Liver (tissue), 9 donors: Measurements from ENCODE around the gene AFTPH. TPM values are rescaled to one million over a fixed set of nuclear protein-coding genes. Genes with fewer than 3 reads are reported as not detected.

ENCODE experiments used
- DNase-seq: peaks from one replicate; pipeline ENCODE4 v3.0.0-alpha.2; 2017; ENCODE audit warnings: low spot score
- H3K27ac ChIP-seq, 2 donors: one replicate each; pipeline ENCODE4 v1.7.0; 2013; ENCODE audit warnings: inconsistent platforms in 2 of 2, low read length in 2 of 2, control low read depth in 1 of 2, low read depth in 1 of 2, mild to moderate bottlenecking in 1 of 2
- H3K27me3 ChIP-seq, 4 donors: one replicate each; pipeline versions ENCODE4 v1.6.1 to v1.7.0; 2013; ENCODE audit warnings: low read length in 3 of 4, inconsistent platforms in 1 of 4, mild to moderate bottlenecking in 1 of 4, moderate library complexity in 1 of 4; ENCODE audit not compliant: control insufficient read depth in 4 of 4, insufficient read depth in 4 of 4
- H3K36me3 ChIP-seq, 4 donors: one replicate each; pipeline versions ENCODE4 v1.6.1 to v1.7.0; 2013; ENCODE audit warnings: low read length in 3 of 4, mild to moderate bottlenecking in 3 of 4, low read depth in 1 of 4, moderate library complexity in 1 of 4; ENCODE audit not compliant: control insufficient read depth in 4 of 4, insufficient read depth in 3 of 4
- H3K4me1 ChIP-seq, 4 donors: one replicate each; pipeline versions ENCODE4 v1.6.1 to v1.7.0; 2013; ENCODE audit warnings: low read length in 3 of 4, mild to moderate bottlenecking in 3 of 4, moderate library complexity in 1 of 4; ENCODE audit not compliant: control insufficient read depth in 4 of 4, insufficient read depth in 4 of 4
- H3K4me3 ChIP-seq, 3 donors: one replicate each; pipeline versions ENCODE4 v1.6.1 to v1.7.0; 2013; ENCODE audit warnings: low read length in 3 of 3, control low read depth in 1 of 3, low read depth in 1 of 3, mild to moderate bottlenecking in 1 of 3
- H3K9ac ChIP-seq, 2 donors: one replicate each; pipeline ENCODE4 v1.7.0; 2013; ENCODE audit warnings: low read length in 2 of 2, mild to moderate bottlenecking in 2 of 2, moderate library complexity in 2 of 2, control low read depth in 1 of 2, low read depth in 1 of 2
- H3K9me3 ChIP-seq, 4 donors: one replicate each; pipeline versions ENCODE4 v1.6.1 to v1.7.0; 2013; ENCODE audit warnings: low read length in 3 of 4; ENCODE audit not compliant: control insufficient read depth in 4 of 4
- ATF3 ChIP-seq: IDR thresholded peaks from 2 replicates; pipeline ENCODE4 v1.6.1; 2016; ENCODE audit warnings: antibody characterized with exemption
- CTCF ChIP-seq: fragments of 150-350 bp; IDR thresholded peaks from 2 replicates; pipeline ENCODE4 v1.5.1; 2017; ENCODE audit warnings: improper control_type of control experiment, low read depth, low read length; ENCODE audit not compliant: missing input control
- FOXA1 ChIP-seq: IDR thresholded peaks from 2 replicates; pipeline ENCODE4 v1.6.1; 2016; ENCODE audit warnings: antibody characterized with exemption
- FOXA2 ChIP-seq: IDR thresholded peaks from 2 replicates; pipeline ENCODE4 v1.6.1; 2016; ENCODE audit warnings: antibody characterized with exemption
- HNF4A ChIP-seq, 2 donors: conservative IDR thresholded peaks; 2 replicates each; pipeline ENCODE4 v1.6.1; 2016; ENCODE audit warnings: antibody characterized with exemption in 2 of 2, mild to moderate bottlenecking in 2 of 2
- HNF4G ChIP-seq: IDR thresholded peaks from 2 replicates; pipeline ENCODE4 v1.6.1; 2016; ENCODE audit warnings: antibody characterized with exemption
- MAX ChIP-seq: IDR thresholded peaks from 2 replicates; pipeline ENCODE4 v1.6.1; 2016; ENCODE audit warnings: antibody characterized with exemption
- RAD21 ChIP-seq, 2 donors: IDR thresholded peaks; 2 replicates each; pipeline ENCODE4 v1.6.1; 2016; ENCODE audit warnings: antibody characterized with exemption in 2 of 2, mild to moderate bottlenecking in 2 of 2
- REST ChIP-seq: IDR thresholded peaks from 2 replicates; pipeline ENCODE4 v1.6.1; 2016; ENCODE audit warnings: antibody characterized with exemption, mild to moderate bottlenecking
- RXRA ChIP-seq, 2 donors: IDR thresholded peaks; 2 replicates each; pipeline ENCODE4 v1.6.1; 2017 to 2018; ENCODE audit warnings: antibody characterized with exemption in 2 of 2, mild to moderate bottlenecking in 1 of 2
- SP1 ChIP-seq: IDR thresholded peaks from 2 replicates; pipeline ENCODE4 v1.6.1; 2018; ENCODE audit warnings: antibody characterized with exemption, mild to moderate bottlenecking
- YY1 ChIP-seq: IDR thresholded peaks from 2 replicates; pipeline ENCODE4 v1.6.1; 2016; ENCODE audit warnings: antibody characterized with exemption, mild to moderate bottlenecking
- WGBS: extraction: QIAGEN DNeasy Blood & Tissue Kit; methylation state at CpG from one replicate; pipeline ENCODE4 v1.1.7; 2013; 5-methylcytosine and 5-hydroxymethylcytosine counted together
- polyA plus RNA-seq, 2 donors: library from polyadenylated mRNA; stranded (reverse) in 1 of 2; unstranded in 1 of 2; fragments of 200-250 nt in 1 of 2; fragments of >200 nt in 1 of 2; fragmentation: Nextera tagmentation in 1 of 2; extraction: Ambion mirVana in 1 of 2; gene quantifications; one replicate each; pipeline versions ENCODE4 v1.2.1 to v1.2.3, GENCODE V29; 2013 to 2015
- total RNA-seq, 2 donors: library from RNA; depleted of rRNA; stranded (reverse); fragments of >200 nt; gene quantifications; one replicate each; pipeline ENCODE4 v1.2.3, GENCODE V29; 2014
- donor health status: healthy.
- donor health status: healthy.
- donor health status: healthy.
- donor health status: healthy.
- donor health status: healthy.

The AFTPH gene
- total and polyA plus RNA-seq, 4 donors = 10.5 to 27.9 (median 20.6) TPM

- peaks cover 0 to 12% (median 8%) of the 10 kb centered on the region in 4 donors for H3K4me1 ChIP-seq
- no peaks in the 10 kb centered on the region for H3K27me3 ChIP-seq
- H3K4me3 ChIP-seq = no peak overlapping the region
- WGBS = 86% methylated on average over 1 of the region's 1 CpG
- no peak for TF ChIP-seq SP1
- no peak for TF ChIP-seq REST
- no peak for TF ChIP-seq HNF4G
- no peaks in the 10 kb centered on the region for H3K36me3 ChIP-seq
- no peak overlapping the region for H3K9ac ChIP-seq
- no peak overlapping the region for H3K27ac ChIP-seq
- no peak for DNase-seq
- no peaks in the 10 kb centered on the region for H3K9me3 ChIP-seq
Observed at GRCh38 chr2:64565949-64566710, 42.0 kb downstream of the AFTPH start.

GRCh38 chr2:64567473-64567872, 43.3 kb downstream of the AFTPH start:
- H3K9ac ChIP-seq = no peak overlapping the region
- TF ChIP-seq ATF3 = no peak
- no peak for TF ChIP-seq REST
- no peak for TF ChIP-seq MAX
- TF ChIP-seq FOXA2 = no peak
- no peak overlapping the region for H3K4me3 ChIP-seq
- H3K27ac ChIP-seq = no peak overlapping the region
- no peaks in the 10 kb centered on the region for H3K9me3 ChIP-seq
- H3K27me3 ChIP-seq = no peaks in the 10 kb centered on the region
- peaks cover 0 to 3% (median 0%) of the 10 kb centered on the region in 4 donors for H3K36me3 ChIP-seq
- DNase-seq = no peak
- WGBS = 82% methylated on average over 6 of the region's 6 CpGs
- peaks cover 0 to 10% (median 6%) of the 10 kb centered on the region in 4 donors for H3K4me1 ChIP-seq

- Histone ChIP-seq H3K9ac (no peak overlapping the region), H3K4me3 (no peak overlapping the region), H3K4me1 (peaks cover 0 to 7% (median 3%) of the 10 kb centered on the region in 4 donors), H3K9me3 (no peaks in the 10 kb centered on the region), H3K27me3 (no peaks in the 10 kb centered on the region), H3K27ac (no peak overlapping the region), H3K36me3 (peaks cover 0 to 4% (median 3%) of the 10 kb centered on the region in 4 donors)
- 98% methylated on average over 7 of the region's 7 CpGs for WGBS
- DNase-seq = no peak
- TF ChIP-seq HNF4G (no peak), MAX (no peak), YY1 (no peak), REST (no peak), FOXA1 (no peak), RXRA (IDR thresholded peaks at IDR 0.05) (no peak), HNF4A (conservative IDR thresholded peaks at IDR 0.05) (no peak), RAD21 (IDR thresholded peaks at IDR 0.05) (no peak), CTCF (no peak), FOXA2 (no peak)
Observed at GRCh38 chr2:64568836-64569235, 44.7 kb downstream of the AFTPH start.
